HepG2 (cell line): ENCODE measurements around the gene IGSF5.

Source experiments
- NFE2L2 ChIP-seq: fragments of 150-350 bp; IDR thresholded peaks from 2 replicates; pipeline ENCODE4 v1.6.1; 2014; ENCODE audit warnings: low read length
- SCMH1 ChIP-seq: sonication (generic); formaldehyde crosslinking; IDR thresholded peaks from 2 replicates; pipeline ENCODE4 v1.9.0; 2021; ENCODE audit warnings: missing genetic modification reagents, mild to moderate bottlenecking, borderline replicate concordance
- SP1 ChIP-seq, 2 experiments: fragments of 450-650 bp in 1 of 2; sonication (generic) in 1 of 2; formaldehyde crosslinking in 1 of 2; IDR thresholded peaks; 2 replicates each; pipeline versions ENCODE4 v1.4.0 to v1.6.1; 2016 to 2020; ENCODE audit warnings: missing genetic modification reagents in 1 of 2
- SUZ12 ChIP-seq: fragments of 150-350 bp; IDR thresholded peaks from 2 replicates; pipeline ENCODE4 v1.6.1; 2014; ENCODE audit warnings: low read depth, low read length
- ZNF124 ChIP-seq: sonication (generic); formaldehyde crosslinking; IDR thresholded peaks from 2 replicates; pipeline ENCODE4 v1.4.0; 2020; ENCODE audit warnings: missing genetic modification reagents
- ZNF17 ChIP-seq: sonication (generic); formaldehyde crosslinking; IDR thresholded peaks from 2 replicates; pipeline ENCODE4 v1.5.0; 2020; ENCODE audit warnings: mild to moderate bottlenecking, missing genetic modification reagents
- ZNF20 ChIP-seq: sonication (generic); formaldehyde crosslinking; IDR thresholded peaks from 2 replicates; pipeline ENCODE4 v1.4.0; 2020; ENCODE audit warnings: mild to moderate bottlenecking, moderate library complexity, missing genetic modification reagents
- ZNF207 ChIP-seq: fragments of 450-650 bp; IDR thresholded peaks from 2 replicates; pipeline ENCODE4 v1.6.1; 2016; ENCODE audit warnings: antibody characterized with exemption, borderline replicate concordance
- ZNF83 ChIP-seq: sonication (generic); formaldehyde crosslinking; IDR thresholded peaks from 2 replicates; pipeline ENCODE4 v1.4.0; 2020; ENCODE audit warnings: missing genetic modification reagents, mild to moderate bottlenecking, borderline replicate concordance

GRCh38 chr21:39738566-39738965 lies 6.4 kb upstream of the IGSF5 start:
- TF ChIP-seq SCMH1 (CRISPR knock-in tag), result no peak
- no peak for TF ChIP-seq ZNF20 (CRISPR knock-in tag)
- TF ChIP-seq SUZ12, result no peak
- TF ChIP-seq NFE2L2, result no peak
- TF ChIP-seq ZNF124 (CRISPR knock-in tag), result no peak
- no peak for TF ChIP-seq ZNF17 (CRISPR knock-in tag)
- no peak for TF ChIP-seq SP1 (IDR thresholded peaks at IDR 0.05)
- TF ChIP-seq SP1 (CRISPR knock-in tag; IDR thresholded peaks at IDR 0.05), result no peak
- TF ChIP-seq ZNF207, result no peak
- TF ChIP-seq ZNF83 (CRISPR knock-in tag), result no peak
